Measurements from ENCODE around the gene ERO1A. TPM values are rescaled to one million over a fixed set of nuclear protein-coding genes. Genes with fewer than 3 reads are reported as not detected.

ERO1A gene
- total and polyA plus RNA-seq, 4 donors, result 16.5 to 42.3 (median 20.0) TPM

GRCh38 chr14:52661314-52661713 lies 34.0 kb downstream of the ERO1A start:
- WGBS, result 96% methylated on average over 2 of the region's 2 CpGs

GRCh38 chr14:52660832-52661231 lies 34.5 kb downstream of the ERO1A start:
- no peak overlapping the region for H3K4me3 ChIP-seq (ENCODE audit: low read depth in 1 of 3, low read length in 3 of 3)
- 92% methylated on average over 1 of the region's 1 CpG for WGBS

More at GRCh38 chr14:52661314-52661713, 34.0 kb downstream of the ERO1A start:
- Histone ChIP-seq H3K9ac (ENCODE audit: low read depth in 1 of 2, low read length in 2 of 2) (no peak overlapping the region), H3K4me1 (ENCODE audit: control insufficient read depth in 4 of 4, insufficient read depth in 4 of 4, low read length in 3 of 4) (no peaks in the 10 kb centered on the region), H3K4me3 (ENCODE audit: low read depth in 1 of 3, low read length in 3 of 3) (no peak overlapping the region), H3K9me3 (ENCODE audit: control insufficient read depth in 4 of 4, low read length in 3 of 4) (no peaks in the 10 kb centered on the region), H3K36me3 (ENCODE audit: control insufficient read depth in 4 of 4, insufficient read depth in 3 of 4, low read depth in 1 of 4, low read length in 3 of 4) (peaks cover 5 to 28% (median 19%) of the 10 kb centered on the region in 4 donors), H3K27ac (ENCODE audit: low read depth in 1 of 2, low read length in 2 of 2) (no peak overlapping the region), H3K27me3 (ENCODE audit: control insufficient read depth in 4 of 4, insufficient read depth in 4 of 4, low read length in 3 of 4) (no peaks in the 10 kb centered on the region)
- DNase-seq (ENCODE audit: low spot score), result no peak
- TF ChIP-seq HNF4G (IDR thresholded peaks at IDR 0.05) (no peak), ATF3 (IDR thresholded peaks at IDR 0.05) (no peak)

More at GRCh38 chr14:52660832-52661231, 34.5 kb downstream of the ERO1A start:
- TF ChIP-seq, protein P1, sequence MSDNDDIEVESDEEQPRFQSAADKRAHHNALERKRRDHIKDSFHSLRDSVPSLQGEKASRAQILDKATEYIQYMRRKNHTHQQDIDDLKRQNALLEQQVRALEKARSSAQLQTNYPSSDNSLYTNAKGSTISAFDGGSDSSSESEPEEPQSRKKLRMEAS (IDR thresholded peaks at IDR 0.05), result no peak
- TF ChIP-seq FOXA2 (IDR thresholded peaks at IDR 0.05) (no peak), RAD21 (IDR thresholded peaks at IDR 0.05) (no peak), YY1 (IDR thresholded peaks at IDR 0.05) (no peak), JUND (IDR thresholded peaks at IDR 0.05) (no peak), ZBTB33 (IDR thresholded peaks at IDR 0.05) (no peak), SP1 (IDR thresholded peaks at IDR 0.05) (no peak), HNF4G (IDR thresholded peaks at IDR 0.05) (no peak), TAF1 (conservative IDR thresholded peaks at IDR 0.05) (no peak), GABPA (IDR thresholded peaks at IDR 0.05 in 1 of 2, conservative IDR thresholded peaks at IDR 0.05 in 1 of 2) (no peak), RXRA (IDR thresholded peaks at IDR 0.05) (no peak), NR2F2 (IDR thresholded peaks at IDR 0.05) (no peak), CTCF (IDR thresholded peaks at IDR 0.05; ENCODE audit: low read depth, low read length, missing input control) (no peak), EGR1 (IDR thresholded peaks at IDR 0.05; ENCODE audit: low read depth in 2 of 2) (no peak)
- TF ChIP-seq, protein P2, sequence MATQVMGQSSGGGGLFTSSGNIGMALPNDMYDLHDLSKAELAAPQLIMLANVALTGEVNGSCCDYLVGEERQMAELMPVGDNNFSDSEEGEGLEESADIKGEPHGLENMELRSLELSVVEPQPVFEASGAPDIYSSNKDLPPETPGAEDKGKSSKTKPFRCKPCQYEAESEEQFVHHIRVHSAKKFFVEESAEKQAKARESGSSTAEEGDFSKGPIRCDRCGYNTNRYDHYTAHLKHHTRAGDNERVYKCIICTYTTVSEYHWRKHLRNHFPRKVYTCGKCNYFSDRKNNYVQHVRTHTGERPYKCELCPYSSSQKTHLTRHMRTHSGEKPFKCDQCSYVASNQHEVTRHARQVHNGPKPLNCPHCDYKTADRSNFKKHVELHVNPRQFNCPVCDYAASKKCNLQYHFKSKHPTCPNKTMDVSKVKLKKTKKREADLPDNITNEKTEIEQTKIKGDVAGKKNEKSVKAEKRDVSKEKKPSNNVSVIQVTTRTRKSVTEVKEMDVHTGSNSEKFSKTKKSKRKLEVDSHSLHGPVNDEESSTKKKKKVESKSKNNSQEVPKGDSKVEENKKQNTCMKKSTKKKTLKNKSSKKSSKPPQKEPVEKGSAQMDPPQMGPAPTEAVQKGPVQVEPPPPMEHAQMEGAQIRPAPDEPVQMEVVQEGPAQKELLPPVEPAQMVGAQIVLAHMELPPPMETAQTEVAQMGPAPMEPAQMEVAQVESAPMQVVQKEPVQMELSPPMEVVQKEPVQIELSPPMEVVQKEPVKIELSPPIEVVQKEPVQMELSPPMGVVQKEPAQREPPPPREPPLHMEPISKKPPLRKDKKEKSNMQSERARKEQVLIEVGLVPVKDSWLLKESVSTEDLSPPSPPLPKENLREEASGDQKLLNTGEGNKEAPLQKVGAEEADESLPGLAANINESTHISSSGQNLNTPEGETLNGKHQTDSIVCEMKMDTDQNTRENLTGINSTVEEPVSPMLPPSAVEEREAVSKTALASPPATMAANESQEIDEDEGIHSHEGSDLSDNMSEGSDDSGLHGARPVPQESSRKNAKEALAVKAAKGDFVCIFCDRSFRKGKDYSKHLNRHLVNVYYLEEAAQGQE (IDR thresholded peaks at IDR 0.05), result no peak
- no peak for DNase-seq (ENCODE audit: low spot score)
- Histone ChIP-seq H3K36me3 (ENCODE audit: control insufficient read depth in 4 of 4, insufficient read depth in 3 of 4, low read depth in 1 of 4, low read length in 3 of 4) (peaks cover 5 to 28% (median 17%) of the 10 kb centered on the region in 4 donors), H3K27me3 (ENCODE audit: control insufficient read depth in 4 of 4, insufficient read depth in 4 of 4, low read length in 3 of 4) (no peaks in the 10 kb centered on the region), H3K9me3 (ENCODE audit: control insufficient read depth in 4 of 4, low read length in 3 of 4) (no peaks in the 10 kb centered on the region), H3K4me1 (ENCODE audit: control insufficient read depth in 4 of 4, insufficient read depth in 4 of 4, low read length in 3 of 4) (no peaks in the 10 kb centered on the region), H3K27ac (ENCODE audit: low read depth in 1 of 2, low read length in 2 of 2) (no peak overlapping the region), H3K9ac (ENCODE audit: low read depth in 1 of 2, low read length in 2 of 2) (no peak overlapping the region)

Measured in liver (tissue), 9 donors.